K562 (cell line): Measurements from ENCODE around the gene SLC9B1. TPM values are rescaled to one million over a fixed set of nuclear protein-coding genes. Genes with fewer than 3 reads are reported as not detected.

Experiments used
- ATAC-seq: fragments of 200-7000 bp; cut with Tn5 transposase; 3 replicates; pipeline ENCODE4 v1.9.1; 2020; ENCODE audit warnings: moderate library complexity
- BruUV-seq: library from RNA; stranded (reverse); fragments of 400-500 nt; replicated peaks from 2 replicates; lab custom pipeline; 2021; lab: Mats Ljungman, UMichigan
- CTCF ChIA-PET: fragments of 300-600 bp; formaldehyde crosslinking; extraction: SDS; loops from one replicate; lab custom pipeline; 2021; ENCODE audit warnings: low intra/inter-chr PET ratio; lab: Yijun Ruan, JAX
- POLR2A ChIA-PET: fragments of 300-600, 350-650 bp; sonication (Branson Sonifier 250); formaldehyde crosslinking; extraction: SDS; loops from one replicate; lab custom pipeline; 2021; ENCODE audit warnings: antibody characterized with exemption, inconsistent platforms; lab: Yijun Ruan, JAX
- DNase-seq, 4 experiments: peaks; one replicate each; pipeline versions ENCODE4 v3.0.0 to v3.0.0-alpha.2; 2011 to 2018; ENCODE audit warnings: low spot score in 3 of 4, mixed read lengths in 3 of 4; ENCODE audit errors: extremely low read depth in 1 of 4
- FAIRE-seq: peaks from 2 replicates; lab custom pipeline; 2011; peaks lifted over from hg19 to GRCh38; lab: Jason Lieb, UNC
- H2AFZ ChIP-seq: 2 replicates; pipeline ENCODE4 v1.6.0; 2011; ENCODE audit warnings: low read depth, low read length, control low read depth, inconsistent platforms
- H3K27ac ChIP-seq: fragments of 200-600 bp; 3 replicates; pipeline ENCODE4 v1.8.0; 2011; ENCODE audit warnings: low read depth, mild to moderate bottlenecking, control low read depth, inconsistent platforms, low read length, moderate library complexity, mixed read lengths; ENCODE audit errors: extremely low read depth
- H3K27me3 ChIP-seq, 2 experiments: fragments of 300-600 bp in 1 of 2; 2 replicates in 1 of 2; 3 replicates in 1 of 2; pipeline versions ENCODE4 v1.6.0 to v1.8.0; 2011; ENCODE audit warnings: inconsistent platforms in 2 of 2, low read length in 2 of 2, mild to moderate bottlenecking in 1 of 2, mixed read lengths in 1 of 2, moderate library complexity in 1 of 2; ENCODE audit not compliant: control insufficient read depth in 2 of 2, insufficient read depth in 2 of 2
- H3K36me3 ChIP-seq: fragments of 300-600 bp; 3 replicates; pipeline ENCODE4 v1.8.0; 2011; ENCODE audit warnings: mild to moderate bottlenecking, low read length, inconsistent platforms; ENCODE audit not compliant: control insufficient read depth, insufficient read depth
- H3K4me1 ChIP-seq, 2 experiments: fragments of 200-600 bp in 1 of 2; replicated peaks in 1 of 2; 2 replicates in 1 of 2; 3 replicates in 1 of 2; pipeline versions ENCODE4 v1.5.1 to v1.8.0; 2011; ENCODE audit warnings: inconsistent platforms in 2 of 2, low read length in 2 of 2, mild to moderate bottlenecking in 1 of 2, mixed read lengths in 1 of 2, moderate library complexity in 1 of 2; ENCODE audit not compliant: control insufficient read depth in 2 of 2, insufficient read depth in 2 of 2
- H3K4me2 ChIP-seq: 2 replicates; pipeline ENCODE4 v1.6.1; 2011; ENCODE audit warnings: low read length, control low read depth, inconsistent platforms, mixed read lengths; ENCODE audit not compliant: insufficient read depth
- H3K4me3 ChIP-seq: fragments of 200-600 bp; sonication (generic), shearing (Covaris generic); 2 replicates; pipeline ENCODE4 v1.5.1; 2016; ENCODE audit warnings: control low read depth, inconsistent platforms
- H3K79me2 ChIP-seq: fragments of 200-600 bp; 3 replicates; pipeline ENCODE4 v1.8.0; 2011; ENCODE audit warnings: low read length, inconsistent platforms; ENCODE audit not compliant: control insufficient read depth, insufficient read depth
- H3K9ac ChIP-seq, 2 experiments: 2 replicates each; pipeline versions ENCODE4 v1.6.0 to v1.6.1; 2011; ENCODE audit warnings: low read depth in 2 of 2, low read length in 2 of 2, control low read depth in 1 of 2, inconsistent platforms in 1 of 2, mild to moderate bottlenecking in 1 of 2, mixed read lengths in 1 of 2; ENCODE audit not compliant: insufficient read depth in 1 of 2
- H3K9me1 ChIP-seq: one replicate; pipeline ENCODE4 v1.6.0; 2011; ENCODE audit warnings: inconsistent platforms, mild to moderate bottlenecking, low read length, moderate library complexity; ENCODE audit not compliant: control insufficient read depth, insufficient read depth
- H3K9me3 ChIP-seq: replicated peaks from 2 replicates; pipeline ENCODE4 v1.5.1; 2011; ENCODE audit warnings: low read depth, low read length, inconsistent platforms; ENCODE audit not compliant: control insufficient read depth, insufficient read depth
- H4K20me1 ChIP-seq: replicated peaks from 2 replicates; pipeline ENCODE4 v1.6.1; 2011; ENCODE audit warnings: low read length, inconsistent platforms, mixed read lengths; ENCODE audit not compliant: control insufficient read depth, insufficient read depth
- CREB1 ChIP-seq, 2 experiments: sonication (generic) in 1 of 2; formaldehyde crosslinking in 1 of 2; IDR thresholded peaks; 2 replicates each; pipeline versions ENCODE4 v1.6.1 to v1.8.0; 2012 to 2022; ENCODE audit warnings: inconsistent platforms in 1 of 2, mild to moderate bottlenecking in 1 of 2, missing genetic modification reagents in 1 of 2, moderate library complexity in 1 of 2
- FOXJ3 ChIP-seq: sonication (generic); formaldehyde crosslinking; IDR thresholded peaks from 2 replicates; pipeline ENCODE4 v1.4.0; 2020; ENCODE audit warnings: mild to moderate bottlenecking, missing genetic modification reagents
- POLR2A ChIP-seq: fragments of 450-650 bp; conservative IDR thresholded peaks from 2 replicates; pipeline ENCODE4 v1.6.1; 2016
- SMC3 ChIP-seq: conservative IDR thresholded peaks from 2 replicates; pipeline ENCODE4 v1.6.1; 2011; ENCODE audit warnings: low read depth, low read length, improper control_type of control experiment; ENCODE audit not compliant: insufficient read depth
- WGBS: fragments of 100-300 bp; shearing (Covaris generic); methylation state at CpG from one replicate; pipeline ENCODE4 v1.1.6; 2016; ENCODE audit warnings: low coverage, mixed read lengths; ENCODE audit not compliant: insufficient coverage; ENCODE audit errors: missing lambda C conversion rate; 5-methylcytosine and 5-hydroxymethylcytosine counted together
- in situ Hi-C: fragments of 300-500 bp; cut with MboI; formaldehyde crosslinking; loops from 4 replicates; pipeline ENCODE4 v1.15.0; 2018; ENCODE audit warnings: inconsistent platforms, mixed read lengths
- intact Hi-C: fragments of 100-400 bp; cut with micrococcal nuclease; formaldehyde crosslinking; loops from 2 replicates; pipeline ENCODE4 v1.14.2; 2022
- polyA plus RNA-seq, 8 experiments: library from polyadenylated mRNA; depleted of rRNA in 4 of 8; stranded (reverse) in 5 of 8; unstranded in 3 of 8; fragments of >200 nt; fragmentation: Nextera tagmentation in 2 of 8; fragmentation: Illumina TruSeq in 1 of 8; extraction: Ambion mirVana in 2 of 8; extraction: Trizol in 1 of 8; gene quantifications; 2 replicates each; pipeline versions ENCODE4 v1.2.1 to v1.2.3, GENCODE V29; 2011 to 2014; ENCODE audit warnings: inconsistent platforms in 1 of 8, missing spikeins in 1 of 8
- total RNA-seq, 7 experiments: library from RNA; depleted of rRNA in 6 of 7; stranded (reverse); fragments of >200 nt in 6 of 7; fragmentation: Illumina TruSeq in 2 of 7; extraction: Trizol in 2 of 7; gene quantifications; 2 replicates each; pipeline versions ENCODE4 v1.2.1 to v1.2.3, GENCODE V29; 2011 to 2021; ENCODE audit warnings: low replicate concordance in 1 of 7
- TF ChIP-seq, protein P1 (sequence below), 3 experiments: IDR thresholded peaks in 2 of 3; conservative IDR thresholded peaks in 1 of 3; 2 replicates each; pipeline ENCODE4 v1.5.1; 2011 to 2012; ENCODE audit warnings: low read length in 3 of 3, mild to moderate bottlenecking in 3 of 3, control low read depth in 2 of 3, improper control_type of control experiment in 1 of 3, inconsistent platforms in 1 of 3, low read depth in 1 of 3, mixed read lengths in 1 of 3, moderate library complexity in 1 of 3; ENCODE audit not compliant: insufficient read depth in 2 of 3
- TF ChIP-seq, protein P2 (sequence below): fragments of 450-650 bp; IDR thresholded peaks from 2 replicates; pipeline ENCODE4 v1.6.1; 2018; ENCODE audit not compliant: partially characterized antibody

SLC9B1 gene
- total and polyA plus RNA-seq, 9 of the 15 experiments (the other 6 are each of a cell fraction or from before 2014, with no cell fraction given): 0.21 to 1.3 (median 0.51) TPM

DNA sequence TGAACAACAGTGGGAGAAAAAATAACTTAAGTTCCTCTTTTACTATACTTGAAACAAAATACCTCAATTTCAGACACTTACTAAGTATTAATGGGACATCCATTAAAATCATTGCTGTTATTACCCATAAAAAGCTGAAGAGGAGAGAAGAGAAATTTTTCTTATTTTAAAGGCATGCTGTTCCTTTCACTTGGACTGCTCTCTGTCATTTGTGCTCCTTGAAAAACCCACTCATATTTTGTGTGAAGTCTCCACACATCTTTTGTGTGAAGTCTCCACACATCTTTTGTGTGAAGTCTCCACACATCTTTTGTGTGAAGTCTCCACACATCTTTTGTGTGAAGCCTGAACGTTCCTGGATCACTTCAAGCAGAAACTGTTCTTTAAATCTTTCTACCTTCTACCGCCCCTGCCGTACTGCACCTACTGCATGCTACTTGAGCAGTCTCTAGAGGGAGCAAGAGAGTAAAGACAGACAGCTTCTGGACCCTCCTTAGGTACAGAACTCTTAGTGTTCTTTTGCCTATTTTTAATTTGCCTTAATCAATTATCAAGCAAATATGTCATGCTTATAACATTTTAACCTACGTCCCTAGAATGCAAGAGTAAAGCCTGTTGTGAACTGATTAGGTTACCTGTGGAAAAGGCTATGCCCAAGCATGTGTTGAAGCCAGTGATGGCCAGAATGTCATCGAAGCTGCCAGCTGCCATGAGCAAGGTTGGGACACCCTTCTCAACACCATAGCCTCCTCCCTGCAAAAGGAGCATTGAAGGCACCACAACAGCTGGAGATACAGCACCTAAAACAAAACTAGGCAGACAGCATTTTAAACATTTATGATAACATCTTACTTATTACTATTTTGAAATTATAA is 27.1 kb upstream of the SLC9B1 start:
- BruUV-seq: no TSS peak
- no peaks in the 10 kb centered on the region for H3K79me2 ChIP-seq
- no peak overlapping the region for H3K4me3 ChIP-seq
- ATAC-seq (peak; percentile 99), DNase-seq (peak; percentile 55 to 71 (median 60)), FAIRE-seq (peak; percentile 95)
- H3K9ac ChIP-seq: no peak overlapping the region
- no peaks in the 10 kb centered on the region for H3K9me1 ChIP-seq
- ChIA-PET CTCF (interaction anchor here (0.6 to 1.6 kb wide), 2 partner anchors 45 to 271 kb away, joined by 3 to 5 read pairs; no protein-coding TSS in a partner anchor), POLR2A (no interaction called here)
- intact Hi-C loops: loop anchor here (1.0 kb wide), 1 partner anchor 45 kb away; no protein-coding TSS in a partner anchor
- no peak overlapping the region for H3K4me2 ChIP-seq
- no peaks in the 10 kb centered on the region for H4K20me1 ChIP-seq
- no peak overlapping the region for H3K27ac ChIP-seq
- H3K27me3 ChIP-seq: no peaks in the 10 kb centered on the region
- no peaks in the 10 kb centered on the region for H3K9me3 ChIP-seq
- WGBS: 23% methylated on average over 5 of the region's 5 CpGs
- H2AFZ ChIP-seq: no peak overlapping the region; the same call in 1 of the 2 replicates
- in situ Hi-C loops: no loop called here
- H3K4me1 ChIP-seq: no peaks in the 10 kb centered on the region; a peak in 1 of 5 replicates
- peaks cover 5% of the 10 kb centered on the region; the same call in 1 of the 3 replicates for H3K36me3 ChIP-seq
- no peak for TF ChIP-seq CREB1 (IDR thresholded peaks at IDR 0.05)
- no peak for TF ChIP-seq CREB1 (CRISPR knock-in tag; IDR thresholded peaks at IDR 0.05)
- no peak for TF ChIP-seq FOXJ3 (CRISPR knock-in tag)
- TF ChIP-seq, protein P1, sequence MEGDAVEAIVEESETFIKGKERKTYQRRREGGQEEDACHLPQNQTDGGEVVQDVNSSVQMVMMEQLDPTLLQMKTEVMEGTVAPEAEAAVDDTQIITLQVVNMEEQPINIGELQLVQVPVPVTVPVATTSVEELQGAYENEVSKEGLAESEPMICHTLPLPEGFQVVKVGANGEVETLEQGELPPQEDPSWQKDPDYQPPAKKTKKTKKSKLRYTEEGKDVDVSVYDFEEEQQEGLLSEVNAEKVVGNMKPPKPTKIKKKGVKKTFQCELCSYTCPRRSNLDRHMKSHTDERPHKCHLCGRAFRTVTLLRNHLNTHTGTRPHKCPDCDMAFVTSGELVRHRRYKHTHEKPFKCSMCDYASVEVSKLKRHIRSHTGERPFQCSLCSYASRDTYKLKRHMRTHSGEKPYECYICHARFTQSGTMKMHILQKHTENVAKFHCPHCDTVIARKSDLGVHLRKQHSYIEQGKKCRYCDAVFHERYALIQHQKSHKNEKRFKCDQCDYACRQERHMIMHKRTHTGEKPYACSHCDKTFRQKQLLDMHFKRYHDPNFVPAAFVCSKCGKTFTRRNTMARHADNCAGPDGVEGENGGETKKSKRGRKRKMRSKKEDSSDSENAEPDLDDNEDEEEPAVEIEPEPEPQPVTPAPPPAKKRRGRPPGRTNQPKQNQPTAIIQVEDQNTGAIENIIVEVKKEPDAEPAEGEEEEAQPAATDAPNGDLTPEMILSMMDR (IDR thresholded peaks at IDR 0.05 in 2 of 3, conservative IDR thresholded peaks at IDR 0.05 in 1 of 3; ENCODE audit: insufficient read depth in 2 of 3, low read depth in 1 of 3, low read length in 3 of 3): peak; percentile 77 to 90 (median 82)
- peak; percentile 37; the same call in 1 of the 2 replicates for TF ChIP-seq SMC3
- TF ChIP-seq, protein P2, sequence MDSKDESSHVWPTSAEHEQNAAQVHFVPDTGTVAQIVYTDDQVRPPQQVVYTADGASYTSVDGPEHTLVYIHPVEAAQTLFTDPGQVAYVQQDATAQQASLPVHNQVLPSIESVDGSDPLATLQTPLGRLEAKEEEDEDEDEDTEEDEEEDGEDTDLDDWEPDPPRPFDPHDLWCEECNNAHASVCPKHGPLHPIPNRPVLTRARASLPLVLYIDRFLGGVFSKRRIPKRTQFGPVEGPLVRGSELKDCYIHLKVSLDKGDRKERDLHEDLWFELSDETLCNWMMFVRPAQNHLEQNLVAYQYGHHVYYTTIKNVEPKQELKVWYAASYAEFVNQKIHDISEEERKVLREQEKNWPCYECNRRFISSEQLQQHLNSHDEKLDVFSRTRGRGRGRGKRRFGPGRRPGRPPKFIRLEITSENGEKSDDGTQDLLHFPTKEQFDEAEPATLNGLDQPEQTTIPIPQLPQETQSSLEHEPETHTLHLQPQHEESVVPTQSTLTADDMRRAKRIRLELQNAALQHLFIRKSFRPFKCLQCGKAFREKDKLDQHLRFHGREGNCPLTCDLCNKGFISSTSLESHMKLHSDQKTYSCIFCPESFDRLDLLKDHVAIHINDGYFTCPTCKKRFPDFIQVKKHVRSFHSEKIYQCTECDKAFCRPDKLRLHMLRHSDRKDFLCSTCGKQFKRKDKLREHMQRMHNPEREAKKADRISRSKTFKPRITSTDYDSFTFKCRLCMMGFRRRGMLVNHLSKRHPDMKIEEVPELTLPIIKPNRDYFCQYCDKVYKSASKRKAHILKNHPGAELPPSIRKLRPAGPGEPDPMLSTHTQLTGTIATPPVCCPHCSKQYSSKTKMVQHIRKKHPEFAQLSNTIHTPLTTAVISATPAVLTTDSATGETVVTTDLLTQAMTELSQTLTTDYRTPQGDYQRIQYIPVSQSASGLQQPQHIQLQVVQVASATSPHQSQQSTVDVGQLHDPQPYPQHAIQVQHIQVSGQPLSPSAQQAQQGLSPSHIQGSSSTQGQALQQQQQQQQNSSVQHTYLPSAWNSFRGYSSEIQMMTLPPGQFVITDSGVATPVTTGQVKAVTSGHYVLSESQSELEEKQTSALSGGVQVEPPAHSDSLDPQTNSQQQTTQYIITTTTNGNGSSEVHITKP: no peak
- no peak for TF ChIP-seq POLR2A
